AG09309 (cell line): Measurements from ENCODE around the gene RBMS1.
A peak's percentile ranks its signal among the peaks of the same experiment; 100 is the strongest.

Experiments used
- DNase-seq: peaks from one replicate; pipeline ENCODE4 v3.0.0-alpha.2; 2010; ENCODE audit warnings: low read depth
- H3K4me3 ChIP-seq: 2 replicates; pipeline ENCODE4 v1.5.1; 2011; ENCODE audit warnings: mild to moderate bottlenecking, low read depth, low read length, moderate library complexity; ENCODE audit not compliant: control insufficient read depth
- TF ChIP-seq, protein P1 (sequence below): IDR thresholded peaks from 2 replicates; pipeline ENCODE4 v1.5.1; 2011; ENCODE audit warnings: mild to moderate bottlenecking, low read depth, low read length, inconsistent platforms; ENCODE audit not compliant: insufficient read depth, control insufficient read depth; ENCODE audit errors: missing control alignments

The RBMS1 gene

DNA sequence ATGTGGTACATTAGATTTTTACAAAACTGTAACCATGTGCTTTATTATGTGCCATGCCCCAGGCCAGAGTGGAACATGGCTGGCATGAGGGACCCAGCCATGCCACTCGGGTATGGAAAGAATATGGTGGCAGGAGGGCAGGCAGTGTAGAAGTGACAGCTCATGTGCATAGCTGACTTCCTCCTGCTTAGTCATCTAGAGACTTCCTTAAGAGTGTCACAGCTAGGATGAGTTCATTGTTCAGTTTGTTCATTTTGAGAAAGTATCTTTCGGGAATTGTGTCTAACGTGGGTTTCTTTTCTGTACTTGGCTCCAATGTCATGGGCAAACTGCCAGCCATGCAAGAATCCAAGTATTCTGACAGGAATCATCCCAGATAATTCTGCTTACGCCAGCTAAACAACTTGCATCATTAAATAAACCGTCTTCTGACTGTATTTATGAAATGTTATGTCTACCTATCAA, 199.2 kb downstream of the RBMS1 start:
- no peak overlapping the region for H3K4me3 ChIP-seq
- TF ChIP-seq, protein P1, sequence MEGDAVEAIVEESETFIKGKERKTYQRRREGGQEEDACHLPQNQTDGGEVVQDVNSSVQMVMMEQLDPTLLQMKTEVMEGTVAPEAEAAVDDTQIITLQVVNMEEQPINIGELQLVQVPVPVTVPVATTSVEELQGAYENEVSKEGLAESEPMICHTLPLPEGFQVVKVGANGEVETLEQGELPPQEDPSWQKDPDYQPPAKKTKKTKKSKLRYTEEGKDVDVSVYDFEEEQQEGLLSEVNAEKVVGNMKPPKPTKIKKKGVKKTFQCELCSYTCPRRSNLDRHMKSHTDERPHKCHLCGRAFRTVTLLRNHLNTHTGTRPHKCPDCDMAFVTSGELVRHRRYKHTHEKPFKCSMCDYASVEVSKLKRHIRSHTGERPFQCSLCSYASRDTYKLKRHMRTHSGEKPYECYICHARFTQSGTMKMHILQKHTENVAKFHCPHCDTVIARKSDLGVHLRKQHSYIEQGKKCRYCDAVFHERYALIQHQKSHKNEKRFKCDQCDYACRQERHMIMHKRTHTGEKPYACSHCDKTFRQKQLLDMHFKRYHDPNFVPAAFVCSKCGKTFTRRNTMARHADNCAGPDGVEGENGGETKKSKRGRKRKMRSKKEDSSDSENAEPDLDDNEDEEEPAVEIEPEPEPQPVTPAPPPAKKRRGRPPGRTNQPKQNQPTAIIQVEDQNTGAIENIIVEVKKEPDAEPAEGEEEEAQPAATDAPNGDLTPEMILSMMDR, result no peak
- DNase-seq, result no peak

DNA sequence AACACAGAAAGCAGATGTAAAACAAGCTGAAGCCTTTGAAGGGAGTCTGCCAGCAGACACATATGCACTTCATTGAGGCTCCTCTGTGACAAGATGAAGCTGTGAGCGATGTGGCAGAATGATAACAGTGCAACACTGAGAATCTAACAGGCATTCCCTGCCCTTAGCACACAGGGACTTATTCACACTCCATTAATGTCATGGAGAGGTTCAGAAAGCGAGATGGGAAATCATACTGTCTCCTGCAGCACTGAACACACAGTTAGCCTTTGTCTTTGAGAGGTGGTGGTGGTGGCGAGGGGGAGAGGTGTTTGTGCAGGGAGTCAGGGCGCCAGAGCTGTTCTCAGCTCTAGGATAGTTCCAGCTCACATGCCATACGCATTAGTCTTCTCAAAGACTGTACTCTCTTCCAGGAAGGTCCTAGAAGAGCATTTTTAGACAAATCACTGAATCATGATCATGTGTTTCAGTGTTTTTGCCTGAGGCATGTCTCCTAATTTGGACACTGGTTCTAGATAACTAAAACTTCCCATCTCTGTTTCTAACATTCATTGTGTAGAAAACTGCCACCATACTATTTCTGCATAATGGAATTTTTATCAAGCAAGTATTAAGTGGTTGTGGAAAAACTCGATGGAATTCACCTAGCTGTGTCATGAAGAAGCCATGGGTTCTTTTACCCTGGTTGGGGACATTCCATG, 200.1 kb downstream of the RBMS1 start:
- TF ChIP-seq, protein P1, result no peak
- H3K4me3 ChIP-seq, result no peak overlapping the region
- peak; percentile 78 for DNase-seq

DNA sequence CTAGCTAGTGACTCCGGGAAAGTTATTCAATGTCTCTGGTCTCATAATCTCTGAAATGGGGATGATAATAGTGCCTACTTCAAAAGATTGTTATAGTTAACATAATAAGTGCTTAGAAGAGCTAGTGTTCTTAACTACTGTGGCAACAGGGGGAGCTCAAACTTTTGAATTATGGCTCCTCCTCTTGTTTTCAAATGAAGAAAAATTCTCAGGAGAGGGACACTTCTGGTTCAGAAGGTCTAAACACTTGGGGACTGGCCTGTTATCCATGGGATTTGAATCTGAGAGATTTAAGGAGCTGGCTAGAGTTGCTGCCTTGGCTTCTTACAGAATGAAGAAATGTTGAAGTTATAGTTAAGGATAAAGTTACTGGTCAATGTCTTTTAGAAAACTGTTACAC, 201.4 kb downstream of the RBMS1 start:
- no peak overlapping the region for H3K4me3 ChIP-seq
- TF ChIP-seq, protein P1, result peak; percentile 19
- DNase-seq, result no peak

DNA sequence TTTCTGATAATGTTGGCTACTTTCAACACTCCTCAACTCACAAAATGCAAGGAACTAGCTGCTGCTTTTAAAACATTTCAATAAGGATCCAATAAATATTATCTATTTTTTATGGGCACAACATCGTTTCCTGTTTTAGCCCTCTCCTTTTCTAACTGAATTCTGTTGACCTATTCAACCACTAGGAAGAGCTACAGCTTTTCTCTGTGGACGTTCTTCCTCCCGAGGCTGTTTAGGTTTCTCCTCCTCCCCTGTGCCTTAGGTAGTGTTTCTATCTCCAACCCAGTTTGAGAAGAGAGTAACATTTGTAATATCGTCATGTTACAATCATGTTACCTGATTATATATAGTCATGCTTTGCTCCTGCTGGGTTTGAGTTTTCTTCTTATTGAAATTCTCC, 202.2 kb downstream of the RBMS1 start:
- no peak for DNase-seq
- TF ChIP-seq, protein P1, result no peak
- no peak overlapping the region for H3K4me3 ChIP-seq

DNA sequence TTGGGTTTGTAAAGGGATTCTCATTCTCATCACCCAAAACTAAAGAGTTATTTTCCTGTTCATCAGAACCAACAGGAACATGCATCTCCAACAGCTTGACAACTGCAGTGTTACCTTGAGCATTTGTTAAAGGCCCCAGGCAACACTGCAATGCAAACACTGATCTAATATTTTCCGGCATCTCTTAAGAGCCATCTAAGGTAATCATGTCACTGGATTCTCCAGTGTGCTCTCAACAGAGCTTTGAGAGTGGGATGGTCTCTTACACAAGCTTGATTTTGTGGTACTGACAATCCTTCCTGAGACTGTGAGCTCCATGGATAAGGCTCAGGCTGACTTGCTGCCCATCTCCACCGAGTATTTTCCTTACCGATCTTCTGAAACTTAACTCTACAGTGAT, 203.0 kb downstream of the RBMS1 start:
- no peak for DNase-seq
- H3K4me3 ChIP-seq, result no peak overlapping the region
- TF ChIP-seq, protein P1, result no peak

DNA sequence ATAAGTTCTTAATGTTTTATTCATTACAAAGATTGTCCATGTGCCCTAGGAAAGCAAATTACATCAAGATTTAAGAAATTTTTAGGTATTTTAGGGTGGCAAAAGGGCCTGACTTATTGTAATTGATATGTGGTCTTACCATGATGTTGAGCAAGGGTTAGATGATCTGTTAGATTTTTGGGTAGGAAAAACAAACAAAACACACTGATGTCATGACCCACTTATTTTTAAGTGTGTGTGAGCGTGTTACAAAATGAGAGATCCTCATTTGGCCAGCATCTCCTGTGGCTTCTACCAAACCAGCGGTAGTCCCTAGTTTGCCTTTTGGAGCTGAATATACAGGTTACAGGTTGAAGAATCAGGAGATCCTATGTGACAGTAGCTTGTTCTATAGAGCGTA, 203.8 kb downstream of the RBMS1 start:
- no peak overlapping the region for H3K4me3 ChIP-seq
- TF ChIP-seq, protein P1, result no peak
- DNase-seq, result no peak
